ENCODE results near the gene EFCAB5.
"Not testable (repeated sequence)": the region's sequence is repeated elsewhere in the genome, so short reads cannot be mapped to it uniquely, and the experiment has no call there.

EFCAB5 gene

DNA sequence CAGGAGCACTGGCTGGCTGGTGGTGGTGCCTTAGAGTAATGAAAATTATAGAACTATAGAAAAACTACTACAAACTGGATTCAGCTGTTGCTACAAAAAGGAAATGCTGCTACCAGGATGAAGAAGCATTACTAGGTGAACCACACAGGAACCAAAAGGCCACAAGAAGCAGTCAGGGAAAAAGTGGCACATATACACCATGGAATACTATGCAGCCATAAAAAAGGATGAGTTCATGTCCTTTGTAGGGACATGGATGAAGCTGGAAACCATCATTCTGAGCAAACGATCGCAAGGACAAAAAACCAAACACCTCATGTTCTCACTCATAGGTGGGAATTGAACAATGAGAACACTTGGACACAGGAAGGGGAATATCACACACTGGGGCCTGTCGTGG is 5.5 kb upstream of the EFCAB5 start:
- not testable (repeated sequence) for DNase-seq (ENCODE audit: low read depth)

GRCh38 chr17:29936724-29937123 is 4.7 kb upstream of the EFCAB5 start:
- no peak for DNase-seq (ENCODE audit: low read depth)

DNA sequence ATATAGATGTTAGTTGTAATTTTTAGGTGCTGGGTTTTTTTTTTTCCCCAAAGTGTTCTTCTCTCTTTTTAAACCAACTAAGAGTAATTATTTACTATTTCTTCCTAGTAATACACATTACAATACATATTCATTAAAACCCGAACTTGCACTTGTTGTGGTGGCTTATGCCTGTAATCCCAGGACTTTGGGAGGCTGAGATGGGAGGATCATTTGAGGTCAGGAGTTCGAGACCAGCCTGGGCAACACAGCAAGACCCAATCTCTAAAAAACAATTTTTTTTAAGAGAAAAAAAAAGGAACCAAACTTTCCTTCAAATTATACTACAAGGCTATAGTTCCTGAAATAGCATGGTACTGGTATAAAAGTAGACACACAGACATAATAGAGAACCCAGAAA is 3.8 kb downstream of the EFCAB5 start:
- no peak for DNase-seq (ENCODE audit: low read depth)

- no peak for DNase-seq (ENCODE audit: low read depth)
Observed at GRCh38 chr17:29948448-29949215, 7.2 kb downstream of the EFCAB5 start.

GRCh38 chr17:29949696-29950095 is 8.3 kb downstream of the EFCAB5 start:
- no peak for DNase-seq (ENCODE audit: low read depth)

DNA sequence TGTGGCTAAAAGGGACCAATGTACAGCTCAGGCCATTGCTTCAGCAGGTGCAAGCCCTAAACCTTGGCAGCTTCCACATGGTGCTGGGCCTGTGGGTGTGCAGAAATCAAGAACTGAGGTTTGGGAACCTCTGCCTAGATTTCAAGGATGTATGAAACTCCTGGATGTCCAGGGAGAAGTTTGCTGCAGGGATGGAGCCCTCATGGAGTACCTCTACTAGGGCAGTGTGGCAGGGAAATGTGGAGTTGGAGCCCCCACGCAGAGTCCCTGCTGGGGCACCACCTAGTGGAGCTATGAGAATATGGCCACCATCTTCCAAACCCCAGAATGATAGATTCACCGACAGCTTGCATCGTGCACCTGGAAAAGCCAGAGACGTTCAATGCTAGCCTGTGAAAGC is 13.0 kb downstream of the EFCAB5 start:
- DNase-seq (ENCODE audit: low read depth): no peak

DNA sequence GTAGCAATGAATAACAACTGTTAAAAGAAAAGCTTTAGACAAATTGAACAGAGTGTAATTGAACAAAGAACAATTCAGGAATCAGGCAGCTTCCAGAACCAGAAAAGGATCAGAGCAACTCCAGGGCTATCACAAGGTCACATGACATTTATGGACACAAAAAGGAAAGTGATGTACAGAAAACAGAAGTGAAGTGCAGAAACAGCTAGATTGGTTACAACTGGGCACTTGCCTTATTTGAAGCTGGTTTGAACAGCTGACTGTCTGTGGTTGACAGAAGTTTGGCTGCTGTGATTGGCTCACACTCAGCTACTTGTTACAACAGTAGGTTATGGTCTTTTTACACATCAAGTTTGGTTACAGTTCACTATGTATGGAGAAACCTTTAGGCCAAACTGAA is 14.8 kb downstream of the EFCAB5 start:
- DNase-seq (ENCODE audit: low read depth): no peak

DNA sequence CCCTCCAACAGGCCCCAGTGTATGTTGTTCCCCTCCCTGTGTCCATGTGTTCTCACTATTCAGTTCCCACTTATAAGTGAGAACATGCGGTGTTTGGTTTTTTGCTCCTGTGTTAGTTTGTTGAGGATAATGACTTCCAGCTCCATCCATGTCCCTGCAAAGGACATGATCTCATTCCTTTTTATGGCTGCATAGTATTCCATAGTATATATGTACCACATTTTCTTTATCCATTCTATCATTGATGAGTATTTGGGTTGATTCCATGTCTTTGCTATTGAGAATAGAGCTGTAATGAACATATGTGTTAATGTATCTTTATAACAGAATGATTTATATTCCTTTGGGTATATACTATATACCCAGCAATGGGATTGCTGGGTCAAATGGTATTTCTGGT is 16.1 kb downstream of the EFCAB5 start:
- DNase-seq (ENCODE audit: low read depth): not testable (repeated sequence)

GRCh38 chr17:29958947-29959657 is 17.7 kb downstream of the EFCAB5 start:
- no peak for DNase-seq (ENCODE audit: low read depth)

DNA sequence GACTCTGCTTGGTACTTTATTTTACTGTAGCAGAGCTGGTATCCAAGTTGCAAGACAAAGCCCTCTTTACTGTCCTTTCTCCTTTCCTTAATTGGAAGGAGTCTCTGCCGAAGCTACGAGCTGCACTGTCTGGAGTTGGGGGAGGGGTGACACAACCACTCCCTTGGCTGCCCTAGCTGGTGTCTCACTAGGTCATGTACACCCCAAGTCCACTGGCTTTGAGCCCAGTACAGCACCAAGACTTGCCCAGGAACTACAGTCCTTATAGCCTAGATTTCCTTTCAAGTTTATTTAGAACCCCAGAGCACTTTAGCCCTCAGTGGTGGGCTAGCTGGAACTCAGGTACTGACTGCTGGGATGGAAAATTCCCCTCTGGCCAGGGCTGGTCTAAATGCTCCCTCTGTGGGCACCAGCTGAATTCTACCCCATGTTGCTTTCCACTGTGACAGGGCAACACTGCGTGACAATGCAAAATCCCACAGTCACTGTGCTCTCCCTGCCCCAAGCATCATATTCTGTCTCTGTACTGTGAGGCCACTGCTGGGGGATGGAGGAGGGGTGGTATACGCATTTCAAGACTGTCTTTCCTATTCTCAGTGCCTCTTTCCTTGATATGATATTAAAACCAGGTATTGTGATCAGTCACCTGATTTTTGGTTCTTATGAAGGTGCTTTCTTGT is 18.4 kb downstream of the EFCAB5 start:
- DNase-seq (ENCODE audit: low read depth): no peak

GRCh38 chr17:29962656-29963055 is 21.2 kb downstream of the EFCAB5 start:
- DNase-seq (ENCODE audit: low read depth): no peak

DNA sequence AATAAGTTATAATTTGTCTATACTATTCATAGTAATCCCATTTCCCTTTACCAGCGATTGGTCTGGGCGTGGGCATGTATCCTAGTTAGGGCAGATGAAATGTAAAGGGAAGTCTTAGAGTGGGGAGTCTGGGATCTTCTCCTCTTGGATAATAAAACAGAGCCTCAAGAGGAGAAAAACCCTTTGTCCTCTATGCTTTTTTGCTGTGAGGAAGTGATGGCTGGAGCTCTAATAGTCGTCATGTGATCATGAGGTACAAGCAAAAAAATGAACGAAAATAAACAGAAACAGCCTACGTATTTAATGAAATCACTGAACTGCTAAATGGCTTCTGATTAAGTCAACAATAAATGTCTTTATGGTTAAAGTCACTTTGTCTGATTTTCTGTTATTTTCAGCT is 26.8 kb downstream of the EFCAB5 start:
- no peak for DNase-seq (ENCODE audit: low read depth)

- DNase-seq (ENCODE audit: low read depth): no peak
Observed at GRCh38 chr17:29972277-29972676, 30.8 kb downstream of the EFCAB5 start.

- no peak for DNase-seq (ENCODE audit: low read depth)
Observed at GRCh38 chr17:29973005-29973404, 31.6 kb downstream of the EFCAB5 start.

- DNase-seq (ENCODE audit: low read depth): peak; percentile 33
Observed at GRCh38 chr17:29977836-29978235, 36.4 kb downstream of the EFCAB5 start.

DNA sequence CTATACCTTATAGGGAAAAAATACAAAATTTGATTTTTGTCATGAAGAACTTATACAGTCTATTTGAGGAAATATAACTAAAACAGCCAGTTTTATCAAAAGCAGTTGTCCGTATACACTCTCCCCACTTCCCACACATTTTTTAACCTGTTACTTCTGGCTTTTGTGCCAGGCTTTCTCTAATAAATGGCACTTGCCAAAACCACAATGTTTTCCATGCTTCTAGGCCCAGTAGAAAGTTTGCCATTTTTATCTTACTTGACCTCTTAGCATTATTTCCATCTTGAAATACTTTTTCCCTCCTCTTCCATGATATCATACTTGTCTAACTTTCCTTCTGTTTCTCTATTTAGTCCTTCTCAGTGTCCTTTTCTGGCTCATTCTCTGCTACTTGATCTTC is 38.8 kb downstream of the EFCAB5 start:
- no peak for DNase-seq (ENCODE audit: low read depth)

- DNase-seq (ENCODE audit: low read depth): no peak
Observed at GRCh38 chr17:29982991-29983653, 41.7 kb downstream of the EFCAB5 start.

GRCh38 chr17:29996458-29996857 is 55.0 kb downstream of the EFCAB5 start:
- DNase-seq (ENCODE audit: low read depth): no peak

GRCh38 chr17:30000001-30000754 is 58.7 kb downstream of the EFCAB5 start:
- no peak for DNase-seq (ENCODE audit: low read depth)

DNA sequence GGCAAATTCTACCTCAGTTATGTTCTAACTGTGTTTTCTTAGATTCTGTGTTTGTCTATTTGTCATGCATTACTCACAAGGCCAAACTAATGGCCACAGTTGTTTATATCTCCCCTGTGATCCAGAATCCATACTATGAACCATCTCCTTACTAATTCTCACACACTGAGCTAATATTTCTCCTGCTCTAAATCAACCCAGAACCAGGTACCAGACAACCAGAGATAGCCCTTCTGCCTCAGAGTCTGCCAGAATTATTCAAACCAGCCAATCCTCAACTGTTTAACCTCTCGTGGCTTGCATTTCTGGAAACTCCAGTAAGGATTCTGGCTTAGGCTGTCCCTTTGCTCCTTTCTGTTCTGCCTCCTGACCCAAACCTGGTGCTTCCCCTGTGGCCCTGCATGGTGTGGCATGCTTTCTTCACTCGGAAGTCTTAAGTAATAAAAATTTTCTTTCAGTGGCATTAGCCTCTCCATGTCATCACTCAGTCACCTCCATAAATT is 59.4 kb downstream of the EFCAB5 start:
- DNase-seq (ENCODE audit: low read depth): no peak

DNA sequence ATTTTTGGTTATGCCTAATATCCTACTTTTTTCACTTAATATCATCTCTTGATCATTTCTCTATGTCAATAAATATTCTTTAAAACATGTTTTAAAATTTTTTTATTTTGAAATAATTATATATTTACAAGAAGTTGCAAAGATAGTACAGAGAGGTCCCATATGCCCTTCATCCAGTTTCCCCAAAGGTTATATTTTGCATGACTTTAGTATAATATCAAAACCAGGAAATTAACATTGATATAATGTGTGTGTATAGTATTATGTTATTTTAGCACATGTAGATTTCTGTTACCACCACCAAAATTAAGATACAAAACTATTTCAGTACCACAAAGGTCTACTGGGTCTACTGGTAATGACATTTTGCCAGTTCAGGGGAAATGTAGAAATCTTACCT is 60.7 kb downstream of the EFCAB5 start:
- DNase-seq (ENCODE audit: low read depth): no peak

All from HS-5 (cell line).